WTC11 (cell line): ENCODE data around the gene TMEM63B.

ENCODE experiments used
- AR ChIP-seq: fragments of 250-450 bp; sonication (Bioruptor Pico); IDR thresholded peaks from 2 replicates; pipeline ENCODE4 v1.9.0; 2021; ENCODE audit warnings: mild to moderate bottlenecking
- ESRRA ChIP-seq: sonication (generic); formaldehyde crosslinking; IDR thresholded peaks from 2 replicates; pipeline ENCODE4 v1.8.1; 2022; ENCODE audit warnings: mild to moderate bottlenecking, missing genetic modification reagents, borderline replicate concordance
- TF ChIP-seq, protein P1 (sequence below): fragments of 200-600 bp; IDR thresholded peaks from 2 replicates; pipeline ENCODE4 v1.8.0; 2022; ENCODE audit warnings: antibody characterized with exemption
- TF ChIP-seq, protein P2 (sequence below): sonication (generic); formaldehyde crosslinking; conservative IDR thresholded peaks from 2 replicates; pipeline ENCODE4 v1.8.1; 2023; ENCODE audit warnings: mild to moderate bottlenecking, low read depth, missing genetic modification reagents, moderate library complexity
- TF ChIP-seq, protein P3 (sequence below): sonication (generic); formaldehyde crosslinking; IDR thresholded peaks from 2 replicates; pipeline ENCODE4 v1.8.0; 2022; ENCODE audit warnings: mild to moderate bottlenecking, missing genetic modification reagents

DNA sequence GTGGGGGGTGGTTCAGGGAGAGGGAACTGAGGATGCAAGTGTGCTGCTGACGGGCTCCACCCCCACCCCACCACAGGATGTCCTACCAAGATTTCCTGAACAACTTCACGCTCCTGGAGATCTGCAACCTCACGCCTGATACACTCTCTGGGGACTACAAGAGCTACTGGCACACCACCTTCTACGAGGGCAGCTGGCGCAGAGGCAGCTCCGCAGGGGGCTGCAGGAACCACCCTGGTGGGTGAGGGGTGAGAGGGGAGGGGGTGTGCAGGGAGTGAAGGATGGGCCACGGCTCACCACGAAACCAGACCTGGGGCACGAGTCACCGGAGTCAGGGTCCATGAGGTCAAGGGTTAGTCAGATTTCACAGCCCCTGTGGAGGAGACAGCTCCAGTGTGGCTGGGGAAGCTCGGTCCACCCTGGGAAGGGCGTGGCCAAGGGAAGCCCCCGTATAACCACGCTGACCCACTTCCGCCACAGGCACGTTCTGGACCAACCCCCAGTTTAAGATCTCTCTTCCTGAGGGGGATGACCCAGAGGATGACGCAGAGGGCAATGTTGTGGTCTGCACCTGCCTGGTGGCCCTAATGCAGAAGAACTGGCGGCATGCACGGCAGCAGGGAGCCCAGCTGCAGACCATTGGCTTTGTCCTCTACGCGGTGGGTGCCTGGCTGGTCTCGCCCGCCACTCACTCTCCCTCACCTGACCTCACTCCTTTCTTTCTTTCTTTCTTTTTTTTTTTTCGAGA, 49.6 kb downstream of the TMEM63B start:
- no peak for TF ChIP-seq ESRRA
- TF ChIP-seq, protein P1, sequence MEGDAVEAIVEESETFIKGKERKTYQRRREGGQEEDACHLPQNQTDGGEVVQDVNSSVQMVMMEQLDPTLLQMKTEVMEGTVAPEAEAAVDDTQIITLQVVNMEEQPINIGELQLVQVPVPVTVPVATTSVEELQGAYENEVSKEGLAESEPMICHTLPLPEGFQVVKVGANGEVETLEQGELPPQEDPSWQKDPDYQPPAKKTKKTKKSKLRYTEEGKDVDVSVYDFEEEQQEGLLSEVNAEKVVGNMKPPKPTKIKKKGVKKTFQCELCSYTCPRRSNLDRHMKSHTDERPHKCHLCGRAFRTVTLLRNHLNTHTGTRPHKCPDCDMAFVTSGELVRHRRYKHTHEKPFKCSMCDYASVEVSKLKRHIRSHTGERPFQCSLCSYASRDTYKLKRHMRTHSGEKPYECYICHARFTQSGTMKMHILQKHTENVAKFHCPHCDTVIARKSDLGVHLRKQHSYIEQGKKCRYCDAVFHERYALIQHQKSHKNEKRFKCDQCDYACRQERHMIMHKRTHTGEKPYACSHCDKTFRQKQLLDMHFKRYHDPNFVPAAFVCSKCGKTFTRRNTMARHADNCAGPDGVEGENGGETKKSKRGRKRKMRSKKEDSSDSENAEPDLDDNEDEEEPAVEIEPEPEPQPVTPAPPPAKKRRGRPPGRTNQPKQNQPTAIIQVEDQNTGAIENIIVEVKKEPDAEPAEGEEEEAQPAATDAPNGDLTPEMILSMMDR, result no peak
- TF ChIP-seq, protein P2, sequence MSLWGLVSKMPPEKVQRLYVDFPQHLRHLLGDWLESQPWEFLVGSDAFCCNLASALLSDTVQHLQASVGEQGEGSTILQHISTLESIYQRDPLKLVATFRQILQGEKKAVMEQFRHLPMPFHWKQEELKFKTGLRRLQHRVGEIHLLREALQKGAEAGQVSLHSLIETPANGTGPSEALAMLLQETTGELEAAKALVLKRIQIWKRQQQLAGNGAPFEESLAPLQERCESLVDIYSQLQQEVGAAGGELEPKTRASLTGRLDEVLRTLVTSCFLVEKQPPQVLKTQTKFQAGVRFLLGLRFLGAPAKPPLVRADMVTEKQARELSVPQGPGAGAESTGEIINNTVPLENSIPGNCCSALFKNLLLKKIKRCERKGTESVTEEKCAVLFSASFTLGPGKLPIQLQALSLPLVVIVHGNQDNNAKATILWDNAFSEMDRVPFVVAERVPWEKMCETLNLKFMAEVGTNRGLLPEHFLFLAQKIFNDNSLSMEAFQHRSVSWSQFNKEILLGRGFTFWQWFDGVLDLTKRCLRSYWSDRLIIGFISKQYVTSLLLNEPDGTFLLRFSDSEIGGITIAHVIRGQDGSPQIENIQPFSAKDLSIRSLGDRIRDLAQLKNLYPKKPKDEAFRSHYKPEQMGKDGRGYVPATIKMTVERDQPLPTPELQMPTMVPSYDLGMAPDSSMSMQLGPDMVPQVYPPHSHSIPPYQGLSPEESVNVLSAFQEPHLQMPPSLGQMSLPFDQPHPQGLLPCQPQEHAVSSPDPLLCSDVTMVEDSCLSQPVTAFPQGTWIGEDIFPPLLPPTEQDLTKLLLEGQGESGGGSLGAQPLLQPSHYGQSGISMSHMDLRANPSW (CRISPR knock-in tag), result no peak
- TF ChIP-seq, protein P3, sequence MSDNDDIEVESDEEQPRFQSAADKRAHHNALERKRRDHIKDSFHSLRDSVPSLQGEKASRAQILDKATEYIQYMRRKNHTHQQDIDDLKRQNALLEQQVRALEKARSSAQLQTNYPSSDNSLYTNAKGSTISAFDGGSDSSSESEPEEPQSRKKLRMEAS (CRISPR knock-in tag), result no peak
- no peak for TF ChIP-seq AR (CRISPR knock-in tag)
